T-helper 1 cell (primary cell): ENCODE measurements around the gene RASGEF1B.
"Not testable (repeated sequence)": the region's sequence is repeated elsewhere in the genome, so short reads cannot be mapped to it uniquely, and the experiment has no call there.

Source experiments
- DNase-seq, 5 donors: peaks; one replicate each; pipeline ENCODE4 v3.0.0-alpha.2; 2012 to 2020

RASGEF1B gene

GRCh38 chr4:81498046-81498445 lies 26.3 kb upstream of the RASGEF1B start:
- no peak for DNase-seq

GRCh38 chr4:81495345-81495744 lies 23.6 kb upstream of the RASGEF1B start:
- DNase-seq = no peak

- DNase-seq = peak in 1 of 5 donors; percentile 37
Observed at GRCh38 chr4:81494031-81494431, 22.3 kb upstream of the RASGEF1B start.

GRCh38 chr4:81492606-81493230 lies 21.0 kb upstream of the RASGEF1B start:
- no peak for DNase-seq

DNA sequence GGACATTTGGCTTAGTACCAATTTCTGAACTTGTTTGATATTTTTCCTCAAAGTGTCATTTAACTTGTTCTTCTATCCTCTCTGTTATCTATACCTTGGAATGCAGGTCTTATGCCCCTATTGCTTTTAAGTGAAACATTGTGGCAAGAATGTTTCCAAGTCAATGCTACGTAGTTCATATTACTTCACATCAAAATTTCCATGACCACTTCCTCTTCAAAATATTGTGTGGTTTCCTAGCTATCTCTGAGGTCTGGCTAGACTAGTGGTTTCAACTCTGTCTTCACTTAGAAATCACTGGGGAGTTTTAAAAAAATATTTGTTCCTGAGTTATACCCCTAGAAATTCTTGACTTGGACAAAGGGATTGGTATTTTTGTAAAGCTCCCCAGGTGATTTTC lies 20.2 kb upstream of the RASGEF1B start:
- peak in 1 of 5 donors; percentile 51 for DNase-seq

DNA sequence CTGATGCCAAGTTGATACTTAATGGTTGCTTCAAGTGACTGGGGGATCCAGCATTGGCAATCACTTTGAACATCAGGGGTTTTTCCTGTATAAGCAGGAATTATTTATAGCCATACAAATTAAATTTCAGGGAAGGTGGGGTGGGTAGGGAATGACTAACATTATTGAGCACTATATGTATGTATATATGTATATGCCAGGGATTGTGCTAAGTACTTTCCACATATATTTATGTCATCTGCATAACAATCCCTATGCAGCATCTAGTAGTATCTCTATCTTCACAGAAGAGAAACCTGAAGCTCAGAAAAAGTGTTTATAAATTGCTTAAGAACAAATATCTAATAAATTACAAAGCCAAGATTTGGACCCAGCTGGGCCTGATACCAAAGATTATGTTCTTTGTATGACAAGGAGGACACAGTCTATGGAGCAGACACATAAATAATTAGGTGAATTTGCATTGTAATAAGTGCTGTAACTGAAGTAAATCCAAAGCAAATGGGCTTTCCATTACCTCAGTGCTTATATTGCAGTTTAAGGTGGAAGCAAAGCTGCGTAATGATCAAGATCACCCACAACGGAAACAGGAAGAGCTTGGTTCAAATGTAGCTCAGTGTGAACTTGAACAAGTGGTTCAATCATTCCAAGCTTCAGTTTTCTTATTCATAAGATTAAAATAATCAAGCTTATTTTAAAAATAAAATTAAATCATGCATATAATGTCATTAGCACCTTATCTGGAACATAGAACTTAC lies 18.9 kb upstream of the RASGEF1B start:
- DNase-seq = no peak

GRCh38 chr4:81486502-81486901 lies 14.8 kb upstream of the RASGEF1B start:
- no peak for DNase-seq

- no peak for DNase-seq
Observed at GRCh38 chr4:81485310-81485980, 13.7 kb upstream of the RASGEF1B start.

- DNase-seq = no peak
Observed at GRCh38 chr4:81482326-81482725, 10.6 kb upstream of the RASGEF1B start.

GRCh38 chr4:81481151-81481550 lies 9.4 kb upstream of the RASGEF1B start:
- no peak for DNase-seq

DNA sequence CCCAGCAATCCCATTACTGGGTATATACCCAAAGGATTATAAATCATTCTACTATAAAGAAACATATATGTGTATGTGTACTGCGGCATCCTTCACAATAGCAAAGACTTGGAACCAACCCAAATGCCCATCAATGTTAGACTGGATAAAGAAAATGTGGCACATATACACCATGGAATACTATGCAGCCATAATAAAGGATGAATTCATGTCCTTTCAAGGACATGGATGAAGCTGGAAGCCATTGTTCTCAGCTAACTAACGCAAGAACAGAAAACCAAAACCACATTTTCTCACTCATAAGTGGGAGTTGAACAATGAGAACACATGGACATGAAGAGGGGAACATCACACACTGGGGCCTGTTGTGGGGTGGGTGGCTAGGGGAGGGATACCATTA lies 7.9 kb upstream of the RASGEF1B start:
- DNase-seq = not testable (repeated sequence)

DNA sequence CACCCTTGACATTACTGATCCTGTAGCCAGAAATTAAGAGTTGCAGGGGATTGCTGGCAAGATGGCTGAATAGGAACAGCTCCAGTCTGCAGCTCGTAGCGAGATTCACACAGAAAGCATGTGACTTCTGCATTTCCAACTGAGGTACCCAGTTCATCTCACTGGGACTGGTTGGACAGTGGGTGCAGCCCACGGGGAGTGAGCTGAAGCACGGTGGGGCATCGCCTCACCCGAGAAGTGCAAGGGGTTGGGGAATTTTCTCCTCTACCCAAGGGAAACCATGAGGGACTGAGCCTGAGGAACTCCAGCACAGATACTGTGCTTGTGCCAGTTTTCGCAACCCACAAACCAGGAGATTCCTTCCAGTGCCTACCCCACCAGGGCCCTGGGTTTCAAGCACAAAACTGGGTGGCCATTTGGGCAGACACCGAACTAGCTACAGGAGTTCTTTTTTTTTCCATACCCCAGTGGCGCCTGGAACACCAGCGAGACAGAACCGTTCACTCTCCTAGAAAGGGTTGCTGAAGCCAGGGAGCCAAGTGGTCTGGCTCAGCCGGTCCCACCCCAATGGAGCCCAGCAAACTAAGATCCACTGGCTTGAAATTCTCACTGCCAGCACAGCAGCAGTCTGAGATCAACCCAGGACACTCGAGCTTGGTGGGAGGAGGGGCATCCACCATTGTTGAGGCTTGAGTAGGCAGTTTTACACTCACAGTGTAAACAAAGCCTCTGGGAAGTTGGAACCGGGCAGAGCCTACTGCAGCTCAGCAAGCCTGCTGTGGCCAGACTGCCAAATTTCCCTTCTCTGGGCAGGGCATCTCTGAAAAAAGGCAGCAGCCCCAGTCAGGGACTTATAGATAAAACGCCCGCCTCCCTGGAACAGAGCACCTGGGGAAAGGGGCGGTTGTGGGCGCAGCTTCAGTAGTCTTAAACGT lies 1.9 kb upstream of the RASGEF1B start:
- DNase-seq = not testable (repeated sequence)

- DNase-seq = peak in 1 of 5 donors; percentile 12
Observed at GRCh38 chr4:81472281-81473182, 825 bp upstream of the RASGEF1B start.

DNA sequence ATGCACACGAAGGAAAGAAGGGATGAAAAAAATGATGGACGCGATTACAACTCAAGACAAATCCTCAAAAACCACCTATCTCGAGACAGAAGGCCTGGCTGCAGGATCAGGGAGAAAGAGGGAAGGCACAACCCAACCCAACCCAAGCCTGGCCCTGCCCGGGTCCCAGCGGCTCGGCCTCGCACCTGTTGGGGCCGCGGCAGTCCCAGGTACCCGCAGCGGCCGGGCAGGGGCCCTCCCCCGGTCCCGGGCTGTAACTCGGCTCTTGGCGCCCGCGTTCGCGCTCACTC lies 464 bp downstream of the RASGEF1B start:
- DNase-seq = no peak

GRCh38 chr4:81470456-81471297 lies 1.0 kb downstream of the RASGEF1B start:
- peak in 3 of 5 donors; percentile 8 to 31 (median 16) for DNase-seq

GRCh38 chr4:81469781-81470455 lies 1.8 kb downstream of the RASGEF1B start:
- no peak for DNase-seq

GRCh38 chr4:81468678-81469077 lies 3.0 kb downstream of the RASGEF1B start:
- no peak for DNase-seq

GRCh38 chr4:81467672-81467964 lies 4.1 kb downstream of the RASGEF1B start:
- DNase-seq = no peak

GRCh38 chr4:81466841-81467671 lies 4.7 kb downstream of the RASGEF1B start:
- peak; percentile 15 to 78 (median 65) for DNase-seq
